H1 (cell line): Measurements from ENCODE around the gene EFCAB8. TPM values are rescaled to one million over a fixed set of nuclear protein-coding genes. Genes with fewer than 3 reads are reported as not detected.

ENCODE experiments used
- ASH2L ChIP-seq: fragments of 200-600, 300-600 bp; sonication (generic); IDR thresholded peaks from one replicate; pipeline ENCODE4 v1.7.1; 2017; ENCODE audit warnings: low read length
- CEBPB ChIP-seq: IDR thresholded peaks from 2 replicates; pipeline ENCODE4 v1.6.1; 2012; ENCODE audit warnings: low read depth, low read length
- GABPA ChIP-seq: IDR thresholded peaks from 2 replicates; pipeline ENCODE4 v1.6.1; 2011; ENCODE audit warnings: mild to moderate bottlenecking, low read length, moderate library complexity, borderline replicate concordance; ENCODE audit not compliant: insufficient read depth
- KDM5A ChIP-seq: fragments of 200-600 bp; IDR thresholded peaks from 2 replicates; pipeline ENCODE4 v1.7.1; 2012; ENCODE audit warnings: mild to moderate bottlenecking, low read length, inconsistent platforms, mixed read lengths
- RFX5 ChIP-seq: IDR thresholded peaks from 2 replicates; pipeline ENCODE4 v1.6.1; 2011; ENCODE audit warnings: low read depth, low read length, improper control_type of control experiment, borderline replicate concordance
- polyA plus RNA-seq, 7 experiments: library from polyadenylated mRNA; depleted of rRNA in 3 of 7; stranded (reverse) in 5 of 7; unstranded in 2 of 7; fragments of >200 nt in 5 of 7; fragments of 200-250 nt in 2 of 7; gene quantifications; 1 replicate in 5 of 7; 2 replicates in 1 of 7; 4 replicates in 1 of 7; pipeline versions ENCODE4 v1.2.1 to v1.2.3, GENCODE V29; 2011 to 2013; ENCODE audit warnings: missing spikeins in 2 of 7, mixed read lengths in 2 of 7
- total RNA-seq: library from RNA; stranded (reverse); fragmentation: NEBNext Ultra II Directional; extraction: Animal tissue kit (Norgen Biotek cat#: 25700); gene quantifications from 2 replicates; pipeline ENCODE4 v1.2.1, GENCODE V29; 2021

Gene EFCAB8
- total and polyA plus RNA-seq, 2 of the 8 experiments (the other 6 are each of a cell fraction or from before 2014, with no cell fraction given), result 0.06 to 0.20 TPM

DNA sequence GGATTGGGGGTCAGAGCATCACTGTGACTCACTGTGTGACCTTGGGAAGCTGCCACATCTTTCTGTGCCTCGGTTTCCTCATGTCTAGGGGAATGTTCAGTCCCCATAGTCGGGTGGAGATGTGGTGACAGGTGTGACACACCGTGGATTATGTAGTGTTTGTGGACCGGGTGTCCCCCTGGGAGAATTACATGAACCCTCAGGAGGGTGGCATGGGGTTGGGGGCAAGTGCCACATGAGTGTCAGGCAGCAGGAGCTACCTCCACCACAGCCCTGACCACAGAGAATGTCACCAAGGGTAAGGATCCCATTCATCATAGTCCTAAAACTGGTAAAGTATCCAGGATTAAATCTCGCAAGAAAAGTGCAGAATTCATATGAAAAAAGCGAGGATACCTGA, 122.3 kb downstream of the EFCAB8 start (continued):
- TF ChIP-seq RFX5 (no peak), KDM5A (no peak), GABPA (no peak), CEBPB (no peak), ASH2L (no peak)
